ENCODE results near the gene AQP11.
"Not testable (repeated sequence)": the region's sequence is repeated elsewhere in the genome, so short reads cannot be mapped to it uniquely, and the experiment has no call there.

The AQP11 gene

DNA sequence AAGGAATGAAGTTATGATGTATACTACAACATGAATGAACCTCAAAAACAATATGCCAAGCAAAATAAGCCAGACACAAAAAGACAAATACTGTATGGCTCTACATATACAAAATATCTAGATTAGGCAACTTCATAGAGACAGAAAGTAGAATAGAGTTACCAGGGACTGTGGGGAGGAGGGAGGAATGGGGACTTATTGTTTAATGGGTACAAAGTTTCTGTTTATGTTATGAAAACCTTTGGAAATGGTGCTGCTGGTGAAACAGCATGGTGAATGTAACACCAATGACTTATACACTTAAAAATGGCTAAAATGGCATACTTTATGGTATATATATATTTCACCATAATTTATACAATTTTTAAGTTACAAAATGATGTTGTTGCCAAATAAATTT lies 4.1 kb downstream of the AQP11 start:
- DNase-seq = no peak

DNA sequence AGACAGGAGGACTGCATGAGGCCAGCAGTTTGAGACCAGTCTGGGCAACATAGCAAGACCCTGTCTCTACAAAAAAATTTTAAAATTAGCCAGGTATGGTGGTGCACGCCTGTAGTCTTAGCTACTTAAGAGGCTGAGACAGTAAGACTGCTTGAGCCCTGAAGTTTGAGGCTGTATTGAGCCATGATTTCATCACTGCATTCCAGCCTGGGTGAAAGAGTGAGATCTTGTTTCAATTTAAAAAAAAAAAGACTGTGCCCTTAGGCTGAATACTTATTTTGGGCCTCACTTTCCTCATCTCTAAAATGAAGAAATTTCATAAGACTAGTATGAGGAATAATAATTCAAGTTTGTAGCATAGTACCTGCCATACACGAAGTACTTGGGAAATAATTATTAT lies 6.9 kb downstream of the AQP11 start:
- DNase-seq = no peak

DNA sequence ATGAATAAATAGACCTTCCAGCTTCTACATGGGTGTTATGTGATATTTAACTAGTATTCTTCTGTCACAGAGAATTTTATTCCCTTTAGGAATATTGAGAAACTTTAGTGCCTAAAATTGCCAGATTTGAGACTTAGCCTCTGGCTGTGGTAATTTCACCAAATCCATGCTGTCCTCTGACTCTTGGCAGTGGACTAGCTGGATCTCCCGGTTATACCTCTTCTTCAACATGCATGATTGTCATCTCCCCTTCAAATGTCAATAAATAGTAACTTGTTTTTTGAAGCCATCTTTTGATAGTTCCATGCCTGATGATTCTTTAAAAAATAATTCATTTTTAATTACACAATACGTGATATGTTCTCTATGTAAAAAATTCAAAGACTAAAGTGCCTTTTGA lies 8.4 kb downstream of the AQP11 start:
- DNase-seq = no peak

DNA sequence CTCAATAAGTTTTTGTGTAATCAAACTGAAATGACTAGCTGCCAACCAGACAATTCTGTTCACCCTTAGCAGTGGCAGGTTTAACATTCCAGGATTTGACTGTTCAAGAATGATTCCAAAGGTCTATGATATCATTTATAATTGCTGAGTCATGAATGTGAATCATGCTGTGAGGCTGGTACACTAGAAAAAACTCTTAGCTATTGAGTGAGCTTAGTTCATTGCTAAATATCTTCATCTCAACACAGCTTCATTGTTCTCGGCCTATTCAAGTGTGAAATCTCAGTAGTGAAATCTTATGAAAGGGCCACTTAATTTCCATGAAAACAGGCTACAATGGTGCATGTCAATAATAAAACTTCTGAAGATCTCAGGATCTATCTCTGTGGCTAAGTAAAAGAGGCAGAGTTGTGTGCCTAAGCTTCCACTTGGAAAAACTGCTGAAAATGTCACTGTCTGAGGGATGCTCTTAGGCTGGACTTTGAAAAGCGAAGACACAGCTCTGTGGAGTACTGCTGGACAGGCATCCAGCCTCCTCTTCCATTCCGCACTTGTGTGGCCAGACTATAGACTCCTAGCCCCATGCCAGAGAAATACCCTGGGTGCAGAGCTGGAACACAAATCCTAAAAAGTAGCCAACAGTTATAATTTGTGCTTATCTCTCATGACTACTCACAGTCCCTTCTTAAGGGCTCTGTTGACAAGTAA lies 12.8 kb downstream of the AQP11 start:
- DNase-seq = no peak

DNA sequence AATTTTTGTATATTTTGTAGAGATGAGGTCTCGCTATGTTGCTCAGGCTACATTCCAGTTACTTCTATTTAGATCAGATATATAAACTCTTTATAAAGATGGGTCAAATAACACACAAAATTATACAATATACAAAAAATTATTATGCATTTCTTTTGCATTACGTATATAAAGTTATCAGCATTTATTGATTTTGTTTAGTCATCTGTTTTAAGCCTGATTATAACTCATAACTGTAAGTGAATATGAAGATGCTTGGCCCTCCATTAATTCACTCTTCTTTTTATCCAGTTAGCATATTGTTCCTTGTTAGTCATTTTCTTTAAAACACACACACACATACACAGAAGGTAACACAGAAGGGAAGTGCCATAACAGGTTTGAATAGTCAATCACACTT lies 14.5 kb downstream of the AQP11 start:
- no peak for DNase-seq

DNA sequence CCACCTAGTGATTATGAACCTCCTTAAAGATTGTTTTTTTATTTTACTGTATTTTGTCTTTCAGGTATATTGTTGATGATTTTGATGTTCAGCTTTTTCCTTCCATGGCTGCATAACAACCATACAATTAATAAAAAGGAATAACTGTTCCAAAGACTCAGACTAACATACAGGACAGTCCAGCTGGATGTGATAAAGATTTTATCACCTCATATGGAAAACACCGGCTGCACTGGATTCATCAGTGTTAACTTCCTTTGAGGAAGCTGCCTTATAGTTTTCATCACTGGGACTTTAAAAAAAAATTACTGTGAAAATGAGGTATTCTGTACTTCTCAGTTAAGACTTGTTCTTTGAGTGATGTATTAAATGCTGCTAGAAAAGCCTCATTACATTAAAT lies 19.5 kb downstream of the AQP11 start:
- no peak for DNase-seq

DNA sequence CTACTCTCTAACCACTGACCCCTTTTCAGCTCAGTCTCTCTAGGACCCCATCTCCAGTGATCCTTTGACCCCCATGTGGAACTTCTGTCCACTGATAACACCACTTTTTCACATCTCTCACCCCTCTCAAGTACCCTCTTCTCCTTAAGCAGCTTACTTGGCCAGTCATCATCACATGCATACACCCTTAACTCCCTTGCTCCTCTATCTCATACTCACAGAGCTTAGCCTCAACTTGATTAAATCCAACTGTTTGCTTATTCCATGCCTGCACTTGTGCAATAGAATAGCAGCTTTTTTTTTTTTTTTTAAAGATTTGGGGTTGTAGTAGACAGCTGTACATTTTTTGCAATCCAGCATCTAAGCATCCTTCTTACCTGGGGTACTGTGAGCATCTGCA lies 22.2 kb downstream of the AQP11 start:
- DNase-seq = no peak

DNA sequence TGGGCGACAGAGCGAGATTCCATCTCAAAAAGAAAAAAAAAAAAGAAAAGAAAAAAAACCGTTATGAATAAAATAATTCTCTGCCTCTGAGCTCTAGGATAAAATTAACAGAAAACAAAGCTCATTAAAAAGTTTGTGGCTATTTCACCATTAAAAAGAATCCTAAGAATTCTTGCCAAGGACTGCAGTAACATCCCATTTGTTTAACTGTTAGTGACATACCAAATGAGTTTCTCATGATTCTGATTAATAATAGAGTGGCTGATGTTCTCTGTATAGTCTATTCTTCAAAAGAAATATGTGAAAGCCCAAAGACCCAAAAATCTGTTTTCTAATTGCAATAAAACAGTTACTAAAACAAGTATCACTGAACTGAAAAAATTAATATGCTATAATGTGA lies 28.1 kb downstream of the AQP11 start:
- no peak for DNase-seq

DNA sequence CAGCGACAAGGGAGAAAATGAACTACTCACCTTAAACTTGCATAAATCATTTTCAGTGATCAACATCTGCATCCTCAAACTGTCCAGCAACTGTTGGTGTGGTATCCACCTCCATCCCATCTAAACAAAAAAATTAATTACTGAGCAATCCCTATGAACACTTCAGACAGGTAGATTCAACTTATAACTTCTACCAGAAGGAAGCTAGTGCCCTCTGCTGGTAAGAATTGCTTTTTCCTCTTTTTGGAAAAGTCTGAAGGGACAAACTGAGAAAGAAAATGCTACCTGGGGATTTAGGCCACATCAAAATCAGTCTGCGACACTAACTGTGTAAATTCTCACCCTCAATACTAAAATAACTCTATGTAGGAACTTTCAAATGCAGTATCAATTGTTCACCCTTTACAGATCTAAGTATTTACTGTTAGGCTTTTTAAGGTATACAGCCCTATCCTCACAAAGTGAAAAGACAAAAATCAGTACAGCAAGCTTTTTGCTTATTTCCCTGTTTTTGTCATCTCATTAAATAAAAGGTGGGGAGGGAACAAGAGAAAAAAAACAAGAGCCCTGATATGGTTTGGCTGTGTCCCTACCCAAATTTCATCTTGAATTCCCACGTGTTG lies 29.9 kb downstream of the AQP11 start:
- DNase-seq = no peak

DNA sequence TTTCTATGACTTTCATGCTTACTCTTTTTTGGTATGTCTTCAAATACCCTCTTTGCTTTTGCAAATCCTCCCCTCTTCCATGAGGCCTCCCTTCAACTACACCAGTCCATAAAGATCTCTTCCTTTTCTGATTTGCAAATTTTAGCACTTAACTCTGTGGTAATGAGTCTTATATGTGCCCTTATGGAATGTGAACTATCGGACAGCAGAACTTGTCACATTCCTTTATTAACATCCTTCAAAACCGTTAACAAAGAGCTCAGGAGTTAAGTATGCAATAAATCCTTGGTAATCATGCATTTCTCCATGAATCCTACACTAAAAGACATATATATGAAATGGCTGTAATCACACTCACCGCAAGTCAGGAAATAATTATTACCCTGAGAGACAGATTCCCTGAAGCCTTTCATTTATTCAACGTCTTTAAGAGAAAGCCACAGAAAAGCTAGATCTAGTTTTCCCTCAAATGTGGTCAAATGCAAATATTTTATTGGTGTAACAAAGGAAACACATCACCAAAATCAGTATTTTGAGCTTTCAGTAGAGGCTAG lies 40.5 kb downstream of the AQP11 start:
- no peak for DNase-seq

DNA sequence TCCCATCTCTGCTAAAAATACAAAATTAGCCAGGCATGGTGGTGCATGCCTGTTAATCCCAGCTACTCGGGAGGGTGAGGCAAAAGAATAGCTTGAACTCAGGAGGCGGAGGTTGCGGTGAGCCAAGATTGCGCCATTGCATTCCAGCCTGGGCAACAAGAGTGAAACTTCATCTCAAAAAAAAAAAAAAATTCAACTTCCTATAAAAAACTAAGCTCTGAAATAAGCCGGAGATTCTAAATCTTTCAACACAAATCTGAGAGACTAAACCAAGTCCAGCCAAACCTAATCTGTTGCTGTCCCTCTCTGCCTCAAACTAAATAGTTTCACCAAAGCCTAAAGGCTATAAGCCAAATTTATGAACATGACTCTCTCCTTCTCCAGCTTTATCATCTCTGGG lies 44.2 kb downstream of the AQP11 start:
- DNase-seq = not testable (repeated sequence)

DNA sequence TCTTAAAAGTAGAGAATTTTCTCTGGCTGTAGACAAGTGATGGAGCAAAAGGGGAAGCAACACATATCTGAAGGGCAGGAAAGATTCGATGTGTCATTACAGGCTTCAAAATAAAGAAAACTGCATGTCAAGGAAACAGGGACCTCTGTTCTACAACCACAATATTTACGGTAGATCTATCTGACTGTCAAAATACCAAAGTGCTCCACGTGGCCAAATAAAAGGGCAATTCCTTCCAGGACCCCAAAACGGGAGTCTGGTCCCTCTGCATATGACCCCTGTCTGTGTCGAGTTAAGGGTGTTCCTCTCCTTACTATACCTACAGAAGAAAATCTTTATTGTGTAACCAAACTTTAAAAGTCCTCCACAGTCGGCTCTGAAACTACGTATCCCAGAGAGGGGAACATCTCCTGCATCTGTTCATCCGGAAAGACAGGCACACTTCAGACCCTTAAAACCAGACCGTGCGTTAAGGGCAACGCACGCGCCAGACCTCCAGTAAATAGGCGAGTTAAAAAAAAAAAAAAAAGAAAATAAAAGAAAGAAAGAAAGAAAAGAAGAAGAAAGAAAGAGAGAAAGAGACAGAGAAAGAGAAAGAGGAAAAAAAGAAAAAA lies 47.1 kb downstream of the AQP11 start:
- DNase-seq = no peak

DNA sequence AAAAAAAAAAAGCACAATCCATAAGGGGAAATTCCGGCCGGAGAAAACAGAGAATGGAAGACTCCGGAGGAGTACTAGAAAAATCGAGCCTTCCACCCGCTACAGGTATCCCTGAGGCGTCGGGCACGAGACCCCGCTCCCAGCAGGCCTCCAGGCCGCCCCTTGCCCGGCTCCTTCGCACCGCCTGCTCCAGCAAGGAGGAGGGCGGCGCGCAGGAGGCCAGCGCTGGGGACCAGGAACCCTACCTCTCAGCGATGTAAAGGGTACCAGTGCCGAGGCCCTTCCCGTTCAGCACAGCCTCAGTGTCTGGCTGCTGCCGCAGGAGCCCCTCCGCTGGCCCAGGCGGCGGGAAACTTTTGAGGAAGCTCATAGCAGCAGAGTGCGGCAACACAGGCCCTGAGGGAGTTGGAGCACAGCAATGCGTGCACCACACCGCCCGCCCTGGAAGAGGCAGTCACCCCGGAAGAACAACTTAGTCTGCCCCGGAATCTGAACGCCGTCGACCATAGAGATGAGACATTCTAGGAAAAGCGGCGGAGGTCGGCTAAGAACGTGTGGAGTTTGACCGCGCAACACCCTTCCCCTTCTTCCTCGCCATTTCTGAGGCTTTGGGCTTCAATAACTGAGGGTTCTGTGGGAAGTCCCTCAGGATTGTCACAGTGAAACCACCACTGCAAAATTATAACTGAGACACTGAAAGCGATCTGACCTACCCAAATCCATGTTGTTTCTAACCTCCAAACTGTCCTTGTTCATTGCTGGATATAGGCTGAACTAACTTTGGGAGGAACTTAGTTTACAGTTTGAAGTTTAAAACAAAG lies 47.8 kb downstream of the AQP11 start, which contains the start of gene CLNS1A:
Gene CLNS1A (minus strand): TSS at position 450 of the 821 bp plus-strand sequence. CDS start 80 bp downstream, at position 370.
- peak; percentile 92 for DNase-seq

DNA sequence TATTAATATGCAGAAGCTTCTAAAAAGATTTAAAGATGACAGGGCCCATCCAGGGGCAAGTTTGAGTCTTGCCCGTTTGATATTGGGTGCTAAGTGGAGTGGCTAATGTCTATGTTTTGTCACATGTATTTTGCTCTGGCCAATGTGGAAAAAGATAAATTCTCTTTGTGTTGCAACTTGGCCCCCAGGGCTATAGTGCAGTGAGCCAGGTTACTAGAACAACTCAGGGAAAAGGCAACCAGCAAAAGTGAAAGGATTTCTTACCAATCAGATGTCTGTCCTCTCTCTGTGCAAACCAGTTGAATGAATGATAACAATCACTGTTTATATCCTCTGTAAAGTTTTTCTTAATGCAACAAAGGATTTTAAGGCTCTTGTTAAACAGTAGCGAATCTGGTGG lies 52.5 kb downstream of the AQP11 start:
- no peak for DNase-seq

DNA sequence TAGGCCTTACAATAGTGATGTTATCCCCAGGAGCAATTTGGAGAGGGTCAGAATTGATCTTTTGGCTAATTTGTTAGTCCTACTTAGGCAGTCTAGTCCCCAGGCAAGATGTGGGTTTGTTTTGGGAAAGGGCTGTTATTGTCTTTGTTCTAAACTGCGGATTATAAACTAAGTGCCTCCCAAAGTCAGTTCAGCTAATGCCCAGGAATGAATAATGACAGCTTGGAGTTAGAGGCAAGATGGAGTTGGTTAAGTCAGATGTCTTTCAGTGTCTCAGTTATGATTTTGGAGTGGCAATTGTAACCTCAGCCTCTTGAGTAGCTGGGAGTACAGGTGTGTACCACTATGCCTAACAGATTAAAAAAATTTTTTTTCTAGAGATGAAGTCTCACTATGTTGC lies 55.1 kb downstream of the AQP11 start:
- DNase-seq = no peak

DNA sequence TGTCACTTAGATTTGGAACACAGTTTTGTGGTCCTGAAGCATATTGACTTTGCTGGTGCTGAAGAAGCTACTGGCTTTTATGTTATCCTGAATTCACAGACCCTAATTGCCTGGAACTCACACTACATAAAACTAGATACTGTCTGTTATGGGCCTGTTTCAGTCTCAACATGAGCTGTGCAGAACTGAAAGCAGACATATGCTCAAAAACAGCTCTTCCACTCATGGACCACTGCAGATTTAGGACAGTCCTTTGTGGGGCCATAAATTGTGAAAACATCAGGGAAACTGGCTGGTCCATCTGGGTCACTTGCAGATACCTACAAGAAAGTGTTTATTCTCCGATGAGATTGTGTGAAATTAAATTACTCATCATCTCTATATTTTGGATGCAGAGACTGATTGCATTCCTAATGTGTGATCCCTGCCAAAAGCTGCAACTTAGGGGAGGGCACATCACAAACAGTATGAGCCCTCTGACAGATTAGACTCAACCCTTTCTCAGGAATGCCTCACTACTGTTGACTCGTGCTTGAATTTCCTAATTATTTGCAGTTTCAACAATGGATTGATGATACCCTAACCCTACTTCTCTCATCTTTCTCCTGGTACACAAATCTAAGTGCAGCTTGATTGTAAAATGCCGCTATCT lies 58.0 kb downstream of the AQP11 start:
- DNase-seq = no peak

DNA sequence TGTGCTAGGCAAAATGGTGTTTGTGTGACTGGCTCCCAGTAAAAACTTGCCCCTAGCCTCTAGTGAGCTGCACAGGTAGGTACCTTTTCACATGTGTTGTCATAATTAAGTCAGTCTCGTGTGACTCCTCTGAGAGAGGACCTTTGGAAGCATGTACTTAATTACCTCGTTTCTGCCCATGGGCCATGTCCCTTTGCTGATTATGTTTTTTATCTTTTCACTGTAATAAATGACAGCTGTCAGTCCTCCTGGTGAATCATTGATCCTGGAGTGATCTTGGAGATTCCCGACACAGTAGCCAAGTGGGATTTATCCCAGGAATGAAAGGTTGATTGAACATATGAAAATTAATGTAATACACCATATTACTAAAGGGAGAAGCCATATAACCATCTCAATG lies 60.4 kb downstream of the AQP11 start:
- DNase-seq = no peak

DNA sequence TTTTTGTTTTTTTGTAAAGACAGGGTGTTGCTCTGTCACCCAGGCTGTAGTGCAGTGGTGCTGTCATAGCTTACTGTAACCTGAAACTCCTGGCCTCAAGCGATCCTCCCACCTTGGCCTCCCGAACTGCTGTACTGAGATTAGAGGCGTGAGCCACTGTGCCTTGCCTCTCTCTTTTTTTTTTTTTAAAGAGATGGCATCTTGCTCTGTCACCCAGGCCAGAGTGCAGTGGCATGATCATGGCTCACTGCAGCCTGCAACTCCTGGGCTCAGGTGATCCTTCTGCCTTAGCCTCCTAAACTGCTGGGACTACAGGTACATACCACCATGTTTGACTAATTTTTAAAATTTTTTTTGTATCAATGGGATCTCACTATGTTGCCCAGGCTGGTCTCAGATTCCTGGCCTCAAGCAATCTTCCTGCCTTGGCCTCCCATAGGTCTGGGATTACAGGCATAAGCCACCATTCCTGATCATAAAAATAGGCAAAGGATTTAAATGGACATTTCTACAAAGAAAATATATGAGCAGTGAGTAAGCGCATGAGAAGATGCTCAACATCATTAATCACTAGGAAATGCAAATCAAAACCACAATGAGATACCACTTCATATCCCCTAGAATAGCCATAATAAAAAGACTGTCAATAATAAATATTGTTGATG lies 65.1 kb downstream of the AQP11 start:
- DNase-seq = no peak

DNA sequence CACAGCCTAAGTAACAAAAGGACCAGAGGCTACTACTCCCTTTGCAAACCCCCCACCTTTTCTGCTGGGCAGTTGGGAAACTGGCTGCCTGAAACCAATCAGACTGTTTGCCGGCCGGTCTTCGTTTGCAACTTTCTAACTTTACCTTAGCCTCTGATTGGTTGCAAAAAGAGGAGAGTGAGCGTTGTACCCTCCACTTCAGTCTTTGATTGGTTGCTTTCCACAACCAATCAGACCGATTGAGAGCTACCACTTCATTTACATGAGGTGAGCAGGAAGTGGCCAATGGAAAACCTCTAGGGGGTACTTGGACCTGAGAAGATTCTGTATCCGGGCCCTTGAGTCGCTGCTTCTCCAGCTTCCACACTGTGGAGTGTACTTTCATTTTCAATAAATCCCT lies 66.6 kb downstream of the AQP11 start:
- no peak for DNase-seq

DNA sequence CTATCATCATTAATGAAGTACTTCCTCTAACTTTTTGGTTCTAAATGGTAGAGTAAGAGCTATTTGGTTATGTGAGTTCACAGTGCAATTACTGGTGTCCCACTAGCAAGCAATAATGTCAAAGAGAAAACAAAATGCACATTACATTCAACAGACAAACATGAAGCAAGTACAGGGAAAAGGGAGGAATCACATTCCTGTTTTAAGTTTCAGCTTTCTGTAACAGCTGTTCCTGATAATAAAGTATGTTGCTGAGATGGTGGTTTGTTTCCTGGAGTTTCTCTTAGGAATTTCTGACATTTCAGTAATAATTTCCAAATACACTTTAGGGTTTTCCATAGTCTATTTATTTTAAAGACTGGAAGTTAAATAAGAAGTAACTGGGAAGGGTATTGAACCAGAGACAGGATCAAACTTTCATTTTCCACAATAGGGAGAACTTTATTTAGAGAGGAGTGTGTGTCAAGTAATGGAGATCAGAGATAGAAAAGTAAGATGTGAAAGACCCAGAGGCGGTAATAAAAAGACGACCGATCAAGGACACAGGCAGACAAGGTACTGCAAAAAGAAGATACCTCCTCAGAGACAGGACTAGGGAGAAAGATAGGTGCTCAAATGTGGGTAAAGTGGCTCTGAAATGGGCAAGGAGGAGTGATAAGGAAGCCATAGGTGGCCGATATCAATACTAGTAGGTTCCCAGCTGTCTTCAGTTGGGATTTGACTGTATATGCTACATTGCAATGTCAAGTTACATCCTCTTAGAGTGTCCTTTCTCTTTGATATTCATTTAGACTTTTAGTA lies 68.7 kb downstream of the AQP11 start:
- DNase-seq = no peak
